Dermis blood vessel endothelial cell (primary cell): ENCODE results near the gene POU6F1. TPM values are rescaled to one million over a fixed set of nuclear protein-coding genes. Genes with fewer than 3 reads are reported as not detected.
A peak's percentile ranks its signal among the peaks of the same experiment; 100 is the strongest.

ENCODE experiments used
- DNase-seq: peaks from one replicate; pipeline ENCODE4 v3.0.0; 2010
- total RNA-seq: library from RNA; depleted of rRNA; stranded (reverse); fragments of >200 nt; gene quantifications from 2 replicates; pipeline ENCODE4 v1.2.3, GENCODE V29; 2014

Gene POU6F1
- total RNA-seq, 1 donor from 2014 or later = 4.8 TPM

GRCh38 chr12:51197736-51198567, 19.9 kb downstream of the POU6F1 start:
- DNase-seq = no peak

DNA sequence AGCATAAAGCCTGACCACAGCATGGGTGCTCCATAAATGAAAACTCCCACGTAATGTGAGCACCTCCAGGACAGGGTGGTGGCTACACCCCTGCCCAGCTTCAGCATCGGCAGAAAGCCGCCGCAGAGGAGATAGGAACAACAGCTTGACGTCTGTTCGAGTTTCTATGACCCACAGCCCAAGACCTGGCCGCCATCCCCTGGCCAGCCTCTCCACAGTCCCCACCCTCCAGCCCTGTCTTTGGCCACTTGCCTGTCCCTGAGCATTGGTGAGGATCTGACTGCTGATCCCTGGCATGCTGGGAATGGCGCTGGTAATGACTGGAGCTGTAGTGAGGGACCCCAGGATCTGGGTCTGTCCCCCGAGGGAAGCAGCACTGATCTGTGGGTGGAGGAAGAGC, 21.3 kb downstream of the POU6F1 start:
- no peak for DNase-seq

DNA sequence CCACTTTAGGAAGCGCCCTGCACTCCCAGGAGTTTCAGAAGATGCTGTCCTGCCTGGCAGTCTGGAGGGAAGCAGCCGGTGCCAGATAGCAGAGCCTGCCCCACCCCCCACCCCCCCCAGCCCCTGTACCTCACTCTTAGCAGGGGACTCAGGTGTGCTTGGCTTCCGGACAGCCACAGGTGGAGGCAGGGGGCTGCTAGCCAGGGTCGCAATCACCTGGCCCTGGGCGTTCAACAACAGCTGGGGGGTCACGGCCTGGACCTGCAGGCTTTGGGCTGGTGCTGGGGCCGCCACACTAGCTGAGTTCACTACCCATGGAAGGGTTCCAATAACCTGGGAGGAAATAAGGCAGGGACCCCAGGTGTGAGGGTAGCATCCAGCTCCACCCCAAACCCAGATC, 22.0 kb downstream of the POU6F1 start:
- no peak for DNase-seq

GRCh38 chr12:51192284-51192671, 25.6 kb downstream of the POU6F1 start:
- no peak for DNase-seq

DNA sequence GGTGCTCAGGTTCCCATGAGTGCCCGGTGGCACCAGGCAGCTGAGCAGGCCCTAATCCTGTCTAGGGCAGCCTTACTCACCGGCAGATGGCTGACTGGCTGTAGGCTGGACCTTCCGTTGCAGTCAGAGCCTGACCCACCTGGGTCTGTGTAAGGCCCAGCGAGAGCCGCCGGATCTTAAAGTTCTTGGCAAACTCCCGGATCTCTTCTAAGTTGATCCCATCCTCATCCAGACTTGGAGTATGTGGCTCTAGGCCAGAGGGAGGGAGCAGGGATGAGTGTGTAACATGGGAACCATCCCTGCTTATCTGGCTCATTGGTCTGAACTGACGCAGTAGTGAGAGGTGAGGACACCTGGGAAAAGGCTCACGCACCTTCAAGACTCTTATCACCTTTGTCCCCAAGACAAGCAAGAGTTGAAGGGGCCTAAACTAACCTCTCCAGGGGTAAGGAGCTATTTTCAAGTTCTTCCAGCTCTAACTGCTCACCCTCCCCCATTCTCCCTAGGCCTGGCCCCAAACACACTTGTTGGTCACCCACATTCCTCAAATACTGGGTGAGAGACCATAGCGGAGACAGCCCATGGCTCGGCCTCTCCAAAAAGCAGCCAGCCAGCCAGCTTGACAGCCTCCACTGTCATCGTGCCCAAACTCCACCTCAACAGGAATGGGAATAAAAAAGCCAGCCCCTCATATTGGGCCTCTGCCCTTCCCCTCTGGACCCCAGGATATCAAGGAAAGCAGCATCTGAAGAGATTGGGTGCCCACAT, 26.2 kb downstream of the POU6F1 start:
- no peak for DNase-seq

DNA sequence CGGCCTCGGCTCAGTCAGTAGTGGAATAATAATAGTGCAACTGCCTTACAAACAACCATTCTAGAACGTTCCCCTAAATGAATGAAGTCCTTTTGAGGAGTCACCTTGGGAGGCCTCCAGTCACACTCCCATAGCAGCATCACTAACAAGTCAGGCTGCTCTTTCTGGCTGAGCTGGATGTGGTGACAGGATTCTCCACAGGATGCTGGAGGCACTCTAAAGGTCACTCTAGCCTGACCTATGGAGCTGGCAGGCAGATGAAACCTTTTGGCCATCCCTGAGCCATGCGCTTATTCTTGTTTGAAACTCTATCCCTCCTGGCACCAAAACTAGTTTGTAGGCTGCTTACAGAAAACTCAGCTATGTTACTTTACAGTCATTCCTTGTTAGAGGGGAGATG, 27.0 kb downstream of the POU6F1 start:
- DNase-seq = no peak

DNA sequence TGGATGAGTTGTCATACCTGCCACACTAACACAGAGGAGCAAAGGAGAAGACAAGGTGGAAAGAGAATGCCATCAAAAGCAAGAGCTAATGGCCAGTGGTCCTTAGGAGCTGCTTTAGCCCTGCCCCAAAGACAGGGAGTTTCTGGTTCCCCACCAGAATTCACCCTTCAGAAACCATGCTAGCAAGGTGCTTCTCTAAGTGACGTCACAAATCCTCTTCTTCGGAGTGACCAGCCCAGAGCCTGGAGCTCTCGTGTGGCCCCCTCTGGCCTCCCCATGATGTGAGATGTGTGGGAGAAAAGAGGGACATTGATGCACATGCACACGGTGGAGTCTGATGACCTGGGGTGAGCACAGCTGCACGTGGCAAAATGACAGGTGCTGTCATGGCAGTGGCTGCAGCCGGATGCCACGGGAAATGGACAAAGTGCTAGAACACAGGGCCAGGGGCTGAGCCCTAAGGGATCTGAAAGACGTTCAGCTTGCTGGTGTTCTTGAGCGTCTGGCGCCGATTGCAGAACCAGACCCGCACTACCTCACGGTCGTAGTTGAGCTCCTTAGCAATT, 28.0 kb downstream of the POU6F1 start:
- DNase-seq = no peak

- no peak for DNase-seq
Measured at GRCh38 chr12:51188359-51189051, 29.4 kb downstream of the POU6F1 start.

GRCh38 chr12:51187370-51187987, 30.4 kb downstream of the POU6F1 start:
- DNase-seq = peak; percentile 28

GRCh38 chr12:51186465-51187085, 31.3 kb downstream of the POU6F1 start:
- no peak for DNase-seq

DNA sequence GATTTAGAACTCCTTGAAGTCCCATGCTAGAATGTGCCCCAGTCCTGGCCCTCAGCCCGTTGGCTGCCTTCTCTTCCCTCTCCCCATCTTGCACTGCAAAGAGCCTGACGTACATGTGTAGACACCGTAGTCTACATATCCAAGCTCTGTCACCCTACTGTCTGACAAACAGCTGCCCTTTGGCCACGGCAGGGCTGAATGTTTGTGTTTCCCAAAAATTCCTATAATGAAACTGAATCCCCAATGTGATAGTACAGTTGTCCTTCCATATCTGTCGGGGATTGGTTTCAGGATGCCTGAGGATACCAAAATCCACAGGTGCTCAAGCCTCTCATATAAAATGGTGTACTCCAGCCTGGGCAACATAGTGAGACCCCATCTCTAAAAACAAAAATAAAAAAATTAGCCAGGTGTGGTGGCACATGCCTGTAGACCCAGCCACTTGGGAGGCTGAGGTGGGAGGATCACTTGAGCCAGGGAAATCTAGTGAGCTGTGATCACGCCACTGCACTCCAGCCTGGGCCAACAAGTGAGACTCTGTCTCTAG, 32.6 kb downstream of the POU6F1 start:
- DNase-seq = no peak

- DNase-seq = peak; percentile 10
Measured at GRCh38 chr12:51183816-51184215, 34.0 kb downstream of the POU6F1 start.

GRCh38 chr12:51183349-51183748, 34.5 kb downstream of the POU6F1 start:
- DNase-seq = no peak

DNA sequence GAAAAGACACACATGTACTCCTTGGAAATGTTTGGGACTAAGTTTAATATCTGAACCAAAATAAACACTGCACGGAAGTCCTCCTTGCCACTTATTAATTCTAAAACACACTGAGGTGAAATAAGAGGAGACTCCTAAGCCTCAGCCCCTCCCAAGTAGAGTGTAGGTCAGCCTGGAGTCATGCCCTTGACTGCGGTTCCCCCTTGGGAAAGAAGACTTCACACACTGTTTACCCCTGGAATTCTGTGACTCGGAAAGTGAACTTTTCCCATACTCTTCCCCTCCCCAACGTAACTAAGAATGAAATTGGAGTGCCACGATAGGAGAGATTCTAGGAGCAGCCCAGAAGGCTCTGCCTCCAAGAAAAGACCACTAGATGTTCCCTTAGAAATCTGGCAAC, 36.3 kb downstream of the POU6F1 start:
- no peak for DNase-seq

DNA sequence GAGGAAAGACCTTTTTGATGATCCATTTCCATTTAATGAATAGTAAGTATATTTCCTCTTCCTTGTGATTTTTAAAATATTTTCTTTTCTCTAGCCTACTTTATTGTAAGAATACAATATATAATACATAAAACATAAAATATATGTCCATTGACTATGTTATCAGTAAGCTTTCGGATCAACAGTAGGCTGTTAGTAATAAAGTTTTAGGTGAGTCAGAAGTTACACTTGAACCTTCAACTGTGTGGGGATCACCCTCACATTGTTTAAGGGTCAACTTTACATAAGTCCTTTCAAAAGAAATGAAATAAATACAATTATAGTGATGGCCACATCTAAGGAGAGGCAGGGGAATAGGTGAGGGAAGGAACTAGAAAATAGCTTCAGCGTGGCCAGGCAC, 40.0 kb downstream of the POU6F1 start:
- no peak for DNase-seq

DNA sequence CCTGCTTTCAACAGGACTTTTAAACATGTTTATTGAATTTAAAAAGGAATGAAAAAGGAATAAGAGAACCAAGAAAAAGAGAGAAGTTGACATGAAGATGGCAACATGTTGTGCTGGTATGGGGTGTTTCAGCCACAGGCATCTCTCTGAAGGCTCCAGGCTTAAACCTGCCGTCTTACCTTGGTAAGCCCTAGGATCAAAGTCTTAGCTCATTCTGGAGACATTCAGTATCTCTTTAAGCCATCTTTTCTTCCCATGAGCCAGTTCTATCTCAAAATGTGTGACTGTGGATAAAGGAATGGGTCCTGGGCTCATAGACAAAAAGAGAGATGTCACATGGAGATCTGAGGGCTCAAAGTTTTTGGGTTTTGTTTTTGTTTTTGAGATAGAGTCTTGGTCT, 43.4 kb downstream of the POU6F1 start:
- no peak for DNase-seq

DNA sequence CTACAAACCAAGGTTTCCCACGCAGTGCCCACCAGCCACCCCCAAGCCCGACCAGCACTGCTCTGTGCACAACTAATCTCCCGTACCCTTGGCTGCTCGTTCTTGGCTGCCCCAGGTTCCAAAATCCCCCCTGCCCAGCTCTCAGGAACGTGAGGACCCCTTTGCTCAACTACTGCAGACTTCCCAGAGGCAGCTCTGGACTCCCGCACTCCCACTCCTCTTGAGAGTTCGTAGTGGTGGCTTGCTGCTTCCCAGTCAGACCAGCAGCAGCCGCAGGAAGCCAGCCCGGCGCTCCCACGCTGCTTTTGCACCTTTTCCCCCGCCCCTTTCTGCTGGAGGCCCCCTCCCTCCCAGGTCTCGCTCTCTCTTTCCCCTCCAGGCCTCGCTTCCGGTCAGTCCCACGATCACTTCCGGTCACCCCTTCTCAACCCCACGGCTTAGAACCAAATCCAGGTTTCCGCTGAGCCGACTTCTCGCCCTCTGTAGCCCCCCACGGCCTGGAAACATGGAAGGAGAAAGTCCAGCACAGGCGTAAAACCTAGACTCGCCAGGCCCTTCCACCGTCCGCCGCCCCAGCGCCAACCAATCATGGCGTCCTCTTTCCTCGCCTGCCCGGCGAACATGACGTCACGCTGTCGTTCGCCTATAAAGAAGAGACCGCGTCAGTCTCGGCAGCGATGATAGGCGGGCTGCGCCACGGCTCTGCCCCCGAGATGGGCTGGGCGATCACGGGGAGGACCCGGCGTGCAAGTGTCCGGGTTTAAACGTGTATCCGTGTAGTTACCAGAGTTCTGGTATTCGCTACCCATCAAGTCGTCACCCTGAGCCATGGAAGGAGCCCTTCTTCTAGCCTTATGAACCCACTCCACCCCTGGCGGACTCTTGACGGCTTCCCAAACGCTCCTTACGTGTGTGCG, 45.1 kb downstream of the POU6F1 start, which contains the start of gene TFCP2:
Gene TFCP2, minus strand, starts transcription at position 621 of the 917 bp plus-strand sequence. CDS start 713 bp downstream, outside the sequence.
- peak; percentile 99 for DNase-seq

DNA sequence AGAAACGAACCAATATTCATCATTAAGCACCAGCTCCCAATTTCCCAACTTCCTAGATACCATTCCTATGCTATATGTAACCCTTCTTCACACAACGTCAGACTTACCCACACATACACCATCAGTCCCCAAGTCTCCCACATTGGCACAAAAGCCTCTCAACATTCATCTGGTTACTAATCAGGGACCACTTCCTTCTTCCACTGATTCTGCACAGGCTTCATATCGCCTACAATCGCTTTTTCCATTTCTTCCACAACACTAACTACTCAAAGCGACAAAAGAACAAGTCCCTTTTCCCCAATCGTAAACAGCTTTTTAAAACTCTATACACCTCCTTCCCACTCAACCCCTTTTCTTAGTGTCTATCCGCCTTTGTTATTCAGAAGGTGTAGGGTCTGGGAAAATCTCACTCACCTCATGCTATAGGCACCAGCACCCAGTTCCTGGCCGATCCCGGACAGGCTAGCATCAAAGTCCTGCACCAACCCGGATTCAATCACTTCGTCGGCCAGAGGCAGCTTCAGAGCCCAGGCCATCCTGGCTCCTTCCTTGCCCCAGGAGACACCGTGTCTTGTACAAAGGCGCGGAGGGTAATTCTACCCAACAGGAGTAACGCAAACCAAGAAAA, 45.9 kb downstream of the POU6F1 start:
- DNase-seq = peak; percentile 51

DNA sequence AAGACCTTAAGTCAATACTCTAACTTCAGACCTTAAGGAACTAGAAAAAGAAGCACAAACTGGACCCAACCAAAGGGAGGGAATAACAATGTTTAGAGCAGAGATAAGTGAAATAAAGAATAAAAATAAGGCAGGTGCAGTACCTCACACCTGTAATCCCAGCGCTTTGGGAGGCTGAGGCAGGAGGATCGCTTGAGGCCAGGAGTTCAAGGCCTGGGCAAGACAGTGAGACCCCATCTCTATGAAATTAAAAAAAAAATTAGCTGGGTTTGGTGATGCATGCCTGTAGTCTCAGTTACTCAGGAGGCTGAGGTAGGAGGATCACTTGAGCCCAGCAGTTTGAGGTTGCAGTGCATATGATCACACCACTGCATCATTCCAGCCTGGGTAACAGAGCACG, 54.1 kb downstream of the POU6F1 start:
- no peak for DNase-seq

GRCh38 chr12:51162217-51162616, 55.6 kb downstream of the POU6F1 start:
- no peak for DNase-seq
